HL-60/S4 treated with retinoic acid at 250 ng/mL for 4 days and 3 days (cell line): ENCODE data around the gene SYNGR3.

Experiments used
- in situ Hi-C: fragments of 300-500 bp; cut with MboI; formaldehyde crosslinking; loops from 2 replicates; pipeline ENCODE4 v1.7.0; 2022; ENCODE audit warnings: low sequenced_read_pairs

Gene SYNGR3

GRCh38 chr16:2007081-2007836, 17.5 kb downstream of the SYNGR3 start:
- in situ Hi-C loops, result loop anchor here (25.0 kb wide), 1 partner anchor 480 kb away; the partner anchor contains the start of gene TBC1D24

GRCh38 chr16:2008009-2008526, 18.3 kb downstream of the SYNGR3 start:
- in situ Hi-C loops, result loop anchor here (25.0 kb wide), 1 partner anchor 479 kb away; the partner anchor contains the start of gene TBC1D24

- in situ Hi-C loops, result loop anchor here (25.0 kb wide), 1 partner anchor 479 kb away; the partner anchor contains the start of gene TBC1D24
These were observed 18.9 kb downstream of the SYNGR3 start for GRCh38 chr16:2008631-2009163.

- in situ Hi-C loops, result loop anchor here (25.0 kb wide), 1 partner anchor 478 kb away; the partner anchor contains the start of gene TBC1D24
These were observed 19.5 kb downstream of the SYNGR3 start for GRCh38 chr16:2009164-2009711.

GRCh38 chr16:2009791-2010510, 20.2 kb downstream of the SYNGR3 start, which contains the start of gene ZNF598:
ZNF598 (minus strand) TSS chr16:2009821.
- in situ Hi-C loops, result loop anchor here (25.0 kb wide), 1 partner anchor 477 kb away; the partner anchor contains the start of gene TBC1D24

- in situ Hi-C loops, result loop anchor here (25.0 kb wide), 1 partner anchor 476 kb away; the partner anchor contains the start of gene TBC1D24
These were observed 22.0 kb downstream of the SYNGR3 start for GRCh38 chr16:2011726-2012125.

- in situ Hi-C loops, result loop anchor here (25.0 kb wide), 1 partner anchor 474 kb away; the partner anchor contains the start of gene TBC1D24
These were observed 23.8 kb downstream of the SYNGR3 start for GRCh38 chr16:2013527-2013926.

- in situ Hi-C loops, result loop anchor here (25.0 kb wide), 1 partner anchor 472 kb away; the partner anchor contains the start of gene TBC1D24
These were observed 25.6 kb downstream of the SYNGR3 start for GRCh38 chr16:2015117-2015946.

- in situ Hi-C loops, result loop anchor here (25.0 kb wide), 1 partner anchor 471 kb away; the partner anchor contains the start of gene TBC1D24
These were observed 26.1 kb downstream of the SYNGR3 start for GRCh38 chr16:2015947-2016208.

- in situ Hi-C loops, result loop anchor here (25.0 kb wide), 1 partner anchor 471 kb away; the partner anchor contains the start of gene TBC1D24
These were observed 26.7 kb downstream of the SYNGR3 start for GRCh38 chr16:2016407-2016922.

GRCh38 chr16:2019518-2019920, 29.7 kb downstream of the SYNGR3 start, which contains the start of gene NPW:
NPW (plus strand) TSS chr16:2019785.
- in situ Hi-C loops, result loop anchor here (25.0 kb wide), 1 partner anchor 468 kb away; the partner anchor contains the start of gene TBC1D24

- in situ Hi-C loops, result loop anchor here (5.0 to 25.0 kb wide), 2 partner anchors 122 to 467 kb away; partner anchors contain the start of gene TBC1D24
These were observed 30.4 kb downstream of the SYNGR3 start for GRCh38 chr16:2019921-2020831.

- in situ Hi-C loops, result loop anchor here (5.0 to 25.0 kb wide), 2 partner anchors 120 to 465 kb away; partner anchors contain the start of gene TBC1D24
These were observed 32.9 kb downstream of the SYNGR3 start for GRCh38 chr16:2022723-2023091.

GRCh38 chr16:2023092-2024031, 33.6 kb downstream of the SYNGR3 start:
- in situ Hi-C loops, result loop anchor here (5.0 to 25.0 kb wide), 2 partner anchors 119 to 464 kb away; partner anchors contain the start of gene TBC1D24

GRCh38 chr16:2024032-2024420, 34.3 kb downstream of the SYNGR3 start:
- in situ Hi-C loops, result loop anchor here (5.0 to 25.0 kb wide), 2 partner anchors 118 to 463 kb away; partner anchors contain the start of gene TBC1D24

- in situ Hi-C loops, result no loop called here
These were observed 35.5 kb downstream of the SYNGR3 start for GRCh38 chr16:2025251-2025650.

GRCh38 chr16:2025878-2026460, 36.2 kb downstream of the SYNGR3 start:
- in situ Hi-C loops, result no loop called here
